K562 (cell line): ENCODE measurements around the gene BRSK1. TPM values are rescaled to one million over a fixed set of nuclear protein-coding genes. Genes with fewer than 3 reads are reported as not detected.

Experiments used
- BMI1 ChIP-seq: fragments of 150-350 bp; IDR thresholded peaks from 2 replicates; pipeline ENCODE4 v1.6.1; 2014; ENCODE audit warnings: low read length
- EP400 ChIP-seq: fragments of 450-650 bp; IDR thresholded peaks from 2 replicates; pipeline ENCODE4 v1.6.1; 2017; ENCODE audit warnings: antibody characterized with exemption, mild to moderate bottlenecking, moderate library complexity
- MCM5 ChIP-seq: fragments of 450-650 bp; IDR thresholded peaks from 2 replicates; pipeline ENCODE4 v1.6.1; 2016; ENCODE audit warnings: low read depth
- MEF2A ChIP-seq: IDR thresholded peaks from 2 replicates; pipeline ENCODE4 v1.6.1; 2011; ENCODE audit warnings: low read depth, mild to moderate bottlenecking, low read length, moderate library complexity; ENCODE audit not compliant: control insufficient read depth
- RBM17 ChIP-seq: fragments of 200-400 bp; formaldehyde crosslinking; IDR thresholded peaks from 2 replicates; pipeline ENCODE4 v1.6.1; 2017; ENCODE audit warnings: low read depth, mild to moderate bottlenecking, low read length, borderline replicate concordance
- RREB1 ChIP-seq: fragments of 250-450 bp; sonication (Bioruptor Pico); IDR thresholded peaks from 2 replicates; pipeline ENCODE4 v1.4.0; 2020
- SNAPC5 ChIP-seq: fragments of 250-450 bp; sonication (Bioruptor Pico); IDR thresholded peaks from 2 replicates; pipeline ENCODE4 v1.8.0; 2021; ENCODE audit warnings: moderate library complexity, mild to moderate bottlenecking, inconsistent platforms
- SP2 ChIP-seq: IDR thresholded peaks from 2 replicates; pipeline ENCODE4 v1.6.1; 2011; ENCODE audit warnings: mild to moderate bottlenecking, low read depth, low read length, moderate library complexity; ENCODE audit not compliant: poor library complexity, severe bottlenecking; ENCODE audit errors: extremely low read depth
- STAT5B ChIP-seq: fragments of 250-450 bp; sonication (Bioruptor Pico); IDR thresholded peaks from 2 replicates; pipeline ENCODE4 v1.8.0; 2021; ENCODE audit warnings: mild to moderate bottlenecking, inconsistent platforms
- ZNF12 ChIP-seq: sonication (generic); formaldehyde crosslinking; IDR thresholded peaks from 2 replicates; pipeline ENCODE4 v1.4.0; 2020; ENCODE audit warnings: mild to moderate bottlenecking, missing genetic modification reagents
- ZNF197 ChIP-seq: fragments of 200-800 bp; sonication (Bioruptor generic); IDR thresholded peaks from 2 replicates; pipeline ENCODE4 v1.6.1; 2016; ENCODE audit warnings: low read depth, missing genetic modification characterization, missing compliant biosample characterization
- ZNF41 ChIP-seq: fragments of 250-450 bp; sonication (Bioruptor Pico); conservative IDR thresholded peaks from 2 replicates; pipeline ENCODE4 v1.4.0; 2020; ENCODE audit warnings: mild to moderate bottlenecking
- ZNF644 ChIP-seq: fragments of 200-800 bp; sonication (Bioruptor generic); IDR thresholded peaks from 2 replicates; pipeline ENCODE4 v1.6.1; 2016; ENCODE audit warnings: low read depth, missing genetic modification characterization, missing compliant biosample characterization
- ZNF77 ChIP-seq: fragments of 250-450 bp; sonication (Bioruptor Pico); IDR thresholded peaks from 2 replicates; pipeline ENCODE4 v1.5.0; 2020
- polyA plus RNA-seq, 8 experiments: library from polyadenylated mRNA; depleted of rRNA in 4 of 8; stranded (reverse) in 5 of 8; unstranded in 3 of 8; fragments of >200 nt; fragmentation: Nextera tagmentation in 2 of 8; fragmentation: Illumina TruSeq in 1 of 8; extraction: Ambion mirVana in 2 of 8; extraction: Trizol in 1 of 8; gene quantifications; 2 replicates each; pipeline versions ENCODE4 v1.2.1 to v1.2.3, GENCODE V29; 2011 to 2014; ENCODE audit warnings: inconsistent platforms in 1 of 8, missing spikeins in 1 of 8
- total RNA-seq, 7 experiments: library from RNA; depleted of rRNA in 6 of 7; stranded (reverse); fragments of >200 nt in 6 of 7; fragmentation: Illumina TruSeq in 2 of 7; extraction: Trizol in 2 of 7; gene quantifications; 2 replicates each; pipeline versions ENCODE4 v1.2.1 to v1.2.3, GENCODE V29; 2011 to 2021; ENCODE audit warnings: low replicate concordance in 1 of 7
- TF ChIP-seq, protein P1 (sequence below), 2 experiments: fragments of 150-350 bp in 1 of 2; IDR thresholded peaks; 2 replicates each; pipeline ENCODE4 v1.6.1; 2012 to 2016; ENCODE audit warnings: low read depth in 2 of 2, low read length in 2 of 2, mild to moderate bottlenecking in 1 of 2, moderate library complexity in 1 of 2
- TF ChIP-seq, protein P2 (sequence below): fragments of 450-650 bp; IDR thresholded peaks from 2 replicates; pipeline ENCODE4 v1.6.1; 2018; ENCODE audit warnings: mild to moderate bottlenecking, low read depth; ENCODE audit not compliant: partially characterized antibody

The BRSK1 gene
- total and polyA plus RNA-seq, 9 of the 15 experiments (the other 6 are each of a cell fraction or from before 2014, with no cell fraction given) = 1.7 to 9.3 (median 3.8) TPM; not detected in 2

GRCh38 chr19:55279770-55280643 lies 3.8 kb upstream of the BRSK1 start, which contains the start of gene HSPBP1 (continued):
- TF ChIP-seq RREB1 (peak; percentile 84), ZNF41 (CRISPR knock-in tag) (no peak), EP400 (peak; percentile 80), RBM17 (no peak), MCM5 (no peak), BMI1 (peak; percentile 90), ZNF12 (CRISPR knock-in tag) (no peak), ZNF197 (CRISPR knock-in tag) (no peak), ZNF77 (CRISPR knock-in tag) (no peak), ZNF644 (tag) (no peak), STAT5B (CRISPR knock-in tag) (no peak), MEF2A (no peak), SP2 (no peak), SNAPC5 (no peak)
- TF ChIP-seq, protein P1, sequence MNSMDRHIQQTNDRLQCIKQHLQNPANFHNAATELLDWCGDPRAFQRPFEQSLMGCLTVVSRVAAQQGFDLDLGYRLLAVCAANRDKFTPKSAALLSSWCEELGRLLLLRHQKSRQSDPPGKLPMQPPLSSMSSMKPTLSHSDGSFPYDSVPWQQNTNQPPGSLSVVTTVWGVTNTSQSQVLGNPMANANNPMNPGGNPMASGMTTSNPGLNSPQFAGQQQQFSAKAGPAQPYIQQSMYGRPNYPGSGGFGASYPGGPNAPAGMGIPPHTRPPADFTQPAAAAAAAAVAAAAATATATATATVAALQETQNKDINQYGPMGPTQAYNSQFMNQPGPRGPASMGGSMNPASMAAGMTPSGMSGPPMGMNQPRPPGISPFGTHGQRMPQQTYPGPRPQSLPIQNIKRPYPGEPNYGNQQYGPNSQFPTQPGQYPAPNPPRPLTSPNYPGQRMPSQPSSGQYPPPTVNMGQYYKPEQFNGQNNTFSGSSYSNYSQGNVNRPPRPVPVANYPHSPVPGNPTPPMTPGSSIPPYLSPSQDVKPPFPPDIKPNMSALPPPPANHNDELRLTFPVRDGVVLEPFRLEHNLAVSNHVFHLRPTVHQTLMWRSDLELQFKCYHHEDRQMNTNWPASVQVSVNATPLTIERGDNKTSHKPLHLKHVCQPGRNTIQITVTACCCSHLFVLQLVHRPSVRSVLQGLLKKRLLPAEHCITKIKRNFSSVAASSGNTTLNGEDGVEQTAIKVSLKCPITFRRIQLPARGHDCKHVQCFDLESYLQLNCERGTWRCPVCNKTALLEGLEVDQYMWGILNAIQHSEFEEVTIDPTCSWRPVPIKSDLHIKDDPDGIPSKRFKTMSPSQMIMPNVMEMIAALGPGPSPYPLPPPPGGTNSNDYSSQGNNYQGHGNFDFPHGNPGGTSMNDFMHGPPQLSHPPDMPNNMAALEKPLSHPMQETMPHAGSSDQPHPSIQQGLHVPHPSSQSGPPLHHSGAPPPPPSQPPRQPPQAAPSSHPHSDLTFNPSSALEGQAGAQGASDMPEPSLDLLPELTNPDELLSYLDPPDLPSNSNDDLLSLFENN (IDR thresholded peaks at IDR 0.05; ENCODE audit: low read depth in 2 of 2, low read length in 2 of 2) = no peak
- TF ChIP-seq, protein P2, sequence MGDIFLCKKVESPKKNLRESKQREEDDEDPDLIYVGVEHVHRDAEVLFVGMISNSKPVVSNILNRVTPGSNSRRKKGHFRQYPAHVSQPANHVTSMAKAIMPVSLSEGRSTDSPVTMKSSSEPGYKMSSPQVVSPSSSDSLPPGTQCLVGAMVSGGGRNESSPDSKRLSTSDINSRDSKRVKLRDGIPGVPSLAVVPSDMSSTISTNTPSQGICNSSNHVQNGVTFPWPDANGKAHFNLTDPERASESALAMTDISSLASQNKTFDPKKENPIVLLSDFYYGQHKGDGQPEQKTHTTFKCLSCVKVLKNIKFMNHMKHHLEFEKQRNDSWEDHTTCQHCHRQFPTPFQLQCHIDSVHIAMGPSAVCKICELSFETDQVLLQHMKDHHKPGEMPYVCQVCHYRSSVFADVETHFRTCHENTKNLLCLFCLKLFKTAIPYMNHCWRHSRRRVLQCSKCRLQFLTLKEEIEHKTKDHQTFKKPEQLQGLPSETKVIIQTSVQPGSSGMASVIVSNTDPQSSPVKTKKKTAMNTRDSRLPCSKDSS = no peak
